Vagina (tissue), 2 donors: Measurements from ENCODE around the gene HELQ. TPM values are rescaled to one million over a fixed set of nuclear protein-coding genes. Genes with fewer than 3 reads are reported as not detected.
"Not testable (repeated sequence)": the region's sequence is repeated elsewhere in the genome, so short reads cannot be mapped to it uniquely, and the experiment has no call there.

Source experiments
- DNase-seq, 2 donors: peaks; one replicate each; pipeline ENCODE4 v3.0.0-alpha.2; 2017; ENCODE audit errors: extremely low spot score in 2 of 2
- H3K27ac ChIP-seq: fragments of 200-600 bp; sonication (generic); one replicate; pipeline ENCODE4 v1.5.1; 2019
- H3K27me3 ChIP-seq: fragments of 200-600 bp; sonication (generic); one replicate; pipeline ENCODE4 v1.5.1; 2019
- H3K36me3 ChIP-seq, 2 donors: fragments of 200-600 bp; sonication (generic); one replicate each; pipeline ENCODE4 v1.5.1; 2017 to 2019
- H3K4me1 ChIP-seq: fragments of 200-600 bp; sonication (generic); one replicate; pipeline ENCODE4 v1.5.1; 2019
- H3K4me3 ChIP-seq, 2 donors: fragments of 200-600 bp; sonication (generic); 1 replicate in 1 of 2; 2 replicates in 1 of 2; pipeline ENCODE4 v1.5.1; 2016 to 2019
- H3K9me3 ChIP-seq: fragments of 200-600 bp; sonication (generic); one replicate; pipeline ENCODE4 v1.5.1; 2019
- POLR2A ChIP-seq, 2 donors: fragments of 450-650 bp; IDR thresholded peaks; one replicate each; pipeline ENCODE4 v1.6.1; 2017; ENCODE audit warnings: antibody characterized with exemption in 2 of 2, mild to moderate bottlenecking in 2 of 2, moderate library complexity in 2 of 2
- POLR2AphosphoS5 ChIP-seq, 2 donors: sonication (generic); formaldehyde crosslinking; IDR thresholded peaks; one replicate each; pipeline ENCODE4 v1.9.0; 2017; ENCODE audit warnings: antibody characterized with exemption in 2 of 2, mild to moderate bottlenecking in 2 of 2, low read depth in 1 of 2; ENCODE audit not compliant: insufficient read depth in 1 of 2
- intact Hi-C: fragments of 100-400 bp; cut with DNase I; formaldehyde crosslinking; loops from one replicate; pipeline ENCODE4 v1.15.1; 2023
- total RNA-seq: library from RNA; depleted of rRNA; stranded (reverse); fragments of >200 nt; gene quantifications from one replicate; pipeline ENCODE4 v1.2.3, GENCODE V29; 2016
- TF ChIP-seq, protein P1 (sequence below), 3 experiments: fragments of 450-650 bp in 2 of 3; fragments of 200-600 bp in 1 of 3; sonication (generic) in 1 of 3; IDR thresholded peaks; one replicate each; pipeline ENCODE4 v1.5.1; 2017 to 2019; ENCODE audit warnings: antibody characterized with exemption in 3 of 3, mild to moderate bottlenecking in 2 of 3, moderate library complexity in 2 of 3

HELQ gene
- total RNA-seq, 1 donor from 2014 or later = 14.2 TPM

GRCh38 chr4:83413676-83414075 is 41.9 kb downstream of the HELQ start:
- TF ChIP-seq, protein P1, sequence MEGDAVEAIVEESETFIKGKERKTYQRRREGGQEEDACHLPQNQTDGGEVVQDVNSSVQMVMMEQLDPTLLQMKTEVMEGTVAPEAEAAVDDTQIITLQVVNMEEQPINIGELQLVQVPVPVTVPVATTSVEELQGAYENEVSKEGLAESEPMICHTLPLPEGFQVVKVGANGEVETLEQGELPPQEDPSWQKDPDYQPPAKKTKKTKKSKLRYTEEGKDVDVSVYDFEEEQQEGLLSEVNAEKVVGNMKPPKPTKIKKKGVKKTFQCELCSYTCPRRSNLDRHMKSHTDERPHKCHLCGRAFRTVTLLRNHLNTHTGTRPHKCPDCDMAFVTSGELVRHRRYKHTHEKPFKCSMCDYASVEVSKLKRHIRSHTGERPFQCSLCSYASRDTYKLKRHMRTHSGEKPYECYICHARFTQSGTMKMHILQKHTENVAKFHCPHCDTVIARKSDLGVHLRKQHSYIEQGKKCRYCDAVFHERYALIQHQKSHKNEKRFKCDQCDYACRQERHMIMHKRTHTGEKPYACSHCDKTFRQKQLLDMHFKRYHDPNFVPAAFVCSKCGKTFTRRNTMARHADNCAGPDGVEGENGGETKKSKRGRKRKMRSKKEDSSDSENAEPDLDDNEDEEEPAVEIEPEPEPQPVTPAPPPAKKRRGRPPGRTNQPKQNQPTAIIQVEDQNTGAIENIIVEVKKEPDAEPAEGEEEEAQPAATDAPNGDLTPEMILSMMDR (IDR thresholded peaks at IDR 0.05) = no peak
- TF ChIP-seq POLR2AphosphoS5 (IDR thresholded peaks at IDR 0.05; ENCODE audit: insufficient read depth in 1 of 2, low read depth in 1 of 2) (no peak), POLR2A (IDR thresholded peaks at IDR 0.05) (no peak)
- peaks cover 0 to 37% of the 10 kb centered on the region in 2 donors for H3K36me3 ChIP-seq
- intact Hi-C loops = no loop called here

DNA sequence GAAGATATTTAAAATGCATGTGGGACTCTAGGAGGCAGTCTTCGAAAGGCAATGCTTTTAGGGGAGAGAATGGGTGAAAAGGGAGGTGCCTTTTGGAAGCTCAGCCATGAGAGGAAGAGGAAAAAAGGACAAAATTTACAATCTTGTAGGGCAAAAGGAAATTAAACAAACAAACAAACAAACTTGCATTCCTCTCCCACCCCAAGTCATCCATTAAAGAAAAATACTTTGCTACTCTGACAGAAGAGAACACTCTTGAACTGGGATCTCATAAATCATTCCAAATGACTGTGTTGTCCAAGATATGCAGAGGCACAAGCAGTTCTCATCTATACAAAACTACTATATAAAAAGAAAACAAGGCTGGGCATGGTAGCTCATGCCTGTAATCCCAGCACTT is 46.7 kb downstream of the HELQ start:
- no peaks in the 10 kb centered on the region for H3K27me3 ChIP-seq
- intact Hi-C loops = no loop called here
- no peak overlapping the region for H3K27ac ChIP-seq
- no peak overlapping the region for H3K4me3 ChIP-seq
- DNase-seq = no peak
- H3K36me3 ChIP-seq = peaks cover 0 to 6% of the 10 kb centered on the region in 2 donors
- no peak for TF ChIP-seq POLR2AphosphoS5 (IDR thresholded peaks at IDR 0.05; ENCODE audit: insufficient read depth in 1 of 2, low read depth in 1 of 2)
- no peak for TF ChIP-seq POLR2A (IDR thresholded peaks at IDR 0.05)
- TF ChIP-seq, protein P1 (IDR thresholded peaks at IDR 0.05) = no peak
- H3K9me3 ChIP-seq = no peaks in the 10 kb centered on the region
- H3K4me1 ChIP-seq = no peaks in the 10 kb centered on the region

More at GRCh38 chr4:83413676-83414075, 41.9 kb downstream of the HELQ start:
- Histone ChIP-seq H3K27ac (no peak overlapping the region), H3K9me3 (no peaks in the 10 kb centered on the region), H3K4me1 (no peaks in the 10 kb centered on the region), H3K4me3 (no peak overlapping the region), H3K27me3 (no peaks in the 10 kb centered on the region)
- no peak for DNase-seq

DNA sequence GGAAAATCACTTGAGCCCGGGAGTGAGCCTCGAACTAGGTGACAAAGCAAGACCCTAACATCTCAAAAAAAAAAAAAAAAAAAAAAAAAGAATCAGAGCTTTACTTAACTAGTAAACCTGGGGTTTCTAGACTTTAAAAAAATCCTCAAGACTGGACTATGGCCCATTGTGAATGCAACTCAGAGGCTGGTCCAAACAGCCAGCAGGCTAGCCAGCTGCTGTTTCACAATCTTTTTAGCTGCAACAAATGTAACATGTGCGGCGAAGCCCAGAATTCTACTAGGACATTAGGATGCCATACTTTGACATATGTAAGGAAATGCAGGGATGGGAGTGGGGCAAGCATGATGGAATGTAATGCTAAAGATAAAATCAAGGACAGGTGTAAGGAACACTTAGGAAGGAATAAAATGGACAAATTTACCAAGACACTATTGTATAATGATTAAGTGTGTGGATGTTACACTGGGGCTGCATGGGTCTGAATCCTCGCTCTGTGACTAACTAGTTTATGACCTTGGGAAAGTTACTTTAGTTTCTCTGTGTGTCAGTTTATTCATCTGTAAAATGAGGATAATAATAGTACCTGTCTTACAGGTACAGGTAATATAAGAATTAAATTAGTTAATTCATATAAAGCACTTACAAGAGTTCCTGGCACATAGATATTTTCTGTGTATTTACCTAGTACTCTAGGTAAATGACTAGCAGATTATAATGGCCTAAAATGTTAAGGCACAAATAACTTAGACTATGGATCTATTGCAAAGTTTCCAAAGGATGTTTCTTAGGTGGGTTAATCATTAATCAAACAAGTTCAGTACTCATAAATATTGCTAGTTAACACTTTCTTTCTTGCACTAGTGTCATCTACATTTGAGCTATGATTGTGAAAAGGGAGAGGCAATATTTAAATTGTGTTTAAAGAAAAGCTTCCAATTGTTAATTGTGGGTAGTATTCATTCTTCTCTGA is 49.5 kb downstream of the HELQ start:
- no peaks in the 10 kb centered on the region for H3K36me3 ChIP-seq
- TF ChIP-seq POLR2A (IDR thresholded peaks at IDR 0.05) (no peak), POLR2AphosphoS5 (IDR thresholded peaks at IDR 0.05; ENCODE audit: insufficient read depth in 1 of 2, low read depth in 1 of 2) (no peak)
- TF ChIP-seq, protein P1 (IDR thresholded peaks at IDR 0.05) = no peak
- intact Hi-C loops = no loop called here
- H3K27ac ChIP-seq = no peak overlapping the region
- no peak overlapping the region for H3K4me3 ChIP-seq
- H3K27me3 ChIP-seq = no peaks in the 10 kb centered on the region
- H3K4me1 ChIP-seq = no peaks in the 10 kb centered on the region
- no peak for DNase-seq
- H3K9me3 ChIP-seq = no peaks in the 10 kb centered on the region

DNA sequence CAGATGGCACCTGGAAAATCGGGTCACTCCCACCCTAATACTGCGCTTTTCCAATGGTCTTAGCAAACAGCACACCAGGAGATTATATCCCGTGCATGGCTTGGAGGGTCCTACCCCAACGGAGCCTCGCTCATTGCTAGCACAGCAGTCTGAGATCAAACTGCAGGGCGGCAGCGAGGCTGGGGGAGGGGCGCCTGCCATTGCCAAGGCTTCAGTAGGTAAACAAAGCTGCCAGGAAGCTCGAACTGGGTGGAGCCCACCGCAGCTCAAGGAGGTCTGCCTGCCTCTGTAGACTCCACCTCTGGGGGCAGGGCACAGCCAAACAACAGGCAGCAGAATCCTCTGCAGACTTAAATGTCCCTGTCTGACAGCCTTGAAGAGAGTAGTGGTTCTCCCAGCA is 57.5 kb downstream of the HELQ start:
- H3K9me3 ChIP-seq, H3K4me3 ChIP-seq, H3K4me1 ChIP-seq, H3K27ac ChIP-seq, H3K27me3 ChIP-seq, DNase-seq, H3K36me3 ChIP-seq, intact Hi-C loops: not testable (repeated sequence)

GRCh38 chr4:83393908-83394307 is 61.7 kb downstream of the HELQ start:
- Histone ChIP-seq H3K27ac (no peak overlapping the region), H3K9me3 (no peaks in the 10 kb centered on the region), H3K4me1 (no peaks in the 10 kb centered on the region), H3K4me3 (no peak overlapping the region), H3K36me3 (no peaks in the 10 kb centered on the region), H3K27me3 (no peaks in the 10 kb centered on the region)
- intact Hi-C loops = no loop called here
- TF ChIP-seq POLR2A (IDR thresholded peaks at IDR 0.05) = no peak
- TF ChIP-seq, protein P1 (IDR thresholded peaks at IDR 0.05) = no peak
- no peak for TF ChIP-seq POLR2AphosphoS5 (IDR thresholded peaks at IDR 0.05; ENCODE audit: insufficient read depth in 1 of 2, low read depth in 1 of 2)
- no peak for DNase-seq
